Fibroblast of the aortic adventitia (primary cell): ENCODE measurements around the gene NFIB. TPM values are rescaled to one million over a fixed set of nuclear protein-coding genes. Genes with fewer than 3 reads are reported as not detected.

Source experiments
- DNase-seq: peaks from one replicate; pipeline ENCODE4 v3.0.0-alpha.2; 2010; ENCODE audit warnings: low read depth
- H3K4me3 ChIP-seq: 2 replicates; pipeline ENCODE4 v1.5.1; 2011; ENCODE audit warnings: low read depth, mild to moderate bottlenecking, control low read depth, low read length, moderate library complexity
- CTCF ChIP-seq: IDR thresholded peaks from 2 replicates; pipeline ENCODE4 v1.5.1; 2011; ENCODE audit warnings: mild to moderate bottlenecking, low read length, control low read depth, inconsistent platforms; ENCODE audit not compliant: insufficient read depth
- total RNA-seq: library from RNA; depleted of rRNA; stranded (reverse); fragments of >200 nt; gene quantifications from 2 replicates; pipeline ENCODE4 v1.2.3, GENCODE V29; 2012; ENCODE audit warnings: low replicate concordance

NFIB gene
- total RNA-seq, 1 donor = 111 TPM

- no peak for TF ChIP-seq CTCF
- no peak overlapping the region for H3K4me3 ChIP-seq
- DNase-seq = no peak
Measured at GRCh38 chr9:14061936-14062585, 251.9 kb downstream of the NFIB start.

- TF ChIP-seq CTCF = no peak
- no peak for DNase-seq
- H3K4me3 ChIP-seq = no peak overlapping the region
Measured at GRCh38 chr9:14058325-14058688, 255.6 kb downstream of the NFIB start.

- TF ChIP-seq CTCF = no peak
Measured at GRCh38 chr9:14057368-14058324, 256.3 kb downstream of the NFIB start.

DNA sequence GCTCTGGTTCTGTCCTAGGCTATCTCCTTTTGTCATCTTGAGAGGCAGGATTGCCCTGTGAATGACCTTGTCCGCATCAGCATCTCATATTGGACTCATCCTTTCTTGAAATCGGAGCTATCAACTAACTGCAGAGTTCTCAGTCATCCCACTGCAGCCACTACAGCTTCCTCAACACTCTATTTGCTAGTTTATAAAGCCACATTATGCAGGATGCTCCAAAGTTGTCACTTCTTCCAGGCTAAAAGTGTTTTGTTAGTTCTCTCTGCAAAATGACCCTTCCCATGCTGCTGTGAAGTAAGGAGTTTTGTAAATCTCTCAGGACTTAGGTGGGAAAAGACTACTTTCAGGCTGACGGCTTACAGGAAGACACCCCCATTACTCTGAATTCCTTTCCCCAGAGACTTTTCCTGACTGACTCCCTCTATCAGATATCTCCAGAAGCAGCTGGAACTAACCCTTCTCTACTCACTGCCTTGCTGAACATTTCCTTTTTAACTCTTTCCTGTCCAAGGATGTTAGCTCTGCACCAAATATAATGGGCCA is 257.6 kb downstream of the NFIB start:
- TF ChIP-seq CTCF = no peak
- no peak for DNase-seq
- no peak overlapping the region for H3K4me3 ChIP-seq

More at GRCh38 chr9:14057368-14058324, 256.3 kb downstream of the NFIB start:
- H3K4me3 ChIP-seq = no peak overlapping the region
- no peak for DNase-seq

DNA sequence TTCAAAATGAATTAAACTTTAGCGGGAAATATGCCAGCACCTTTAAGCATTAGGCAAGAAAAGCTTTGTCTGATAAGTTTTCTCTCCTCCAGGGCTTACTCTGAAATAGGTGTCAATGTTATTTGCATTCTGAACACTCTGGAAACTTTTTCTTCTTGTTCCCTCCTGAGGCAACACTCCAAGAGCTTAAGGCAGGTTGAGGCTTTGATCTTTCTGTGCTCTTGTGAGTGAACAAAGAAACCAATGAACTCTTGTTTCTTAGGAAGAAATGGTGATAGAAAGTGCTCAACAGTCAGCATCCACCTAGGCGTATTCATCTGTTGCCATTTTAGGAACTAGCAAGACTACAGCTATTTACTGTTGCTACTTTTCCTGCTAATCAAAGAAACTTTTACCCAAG is 259.8 kb downstream of the NFIB start:
- no peak for DNase-seq
- no peak overlapping the region for H3K4me3 ChIP-seq
- TF ChIP-seq CTCF = no peak

GRCh38 chr9:14052359-14052758 is 261.6 kb downstream of the NFIB start:
- no peak for DNase-seq
- TF ChIP-seq CTCF = no peak
- no peak overlapping the region for H3K4me3 ChIP-seq
